Hepatic stellate cell (primary cell): ENCODE results near the gene TMEM256.
"Not testable (repeated sequence)": the region's sequence is repeated elsewhere in the genome, so short reads cannot be mapped to it uniquely, and the experiment has no call there.

ENCODE experiments used
- DNase-seq: peaks from one replicate; pipeline ENCODE4 v3.0.0; 2011; ENCODE audit warnings: low spot score

Gene TMEM256

GRCh38 chr17:7383371-7383741, 20.5 kb downstream of the TMEM256 start:
- no peak for DNase-seq

DNA sequence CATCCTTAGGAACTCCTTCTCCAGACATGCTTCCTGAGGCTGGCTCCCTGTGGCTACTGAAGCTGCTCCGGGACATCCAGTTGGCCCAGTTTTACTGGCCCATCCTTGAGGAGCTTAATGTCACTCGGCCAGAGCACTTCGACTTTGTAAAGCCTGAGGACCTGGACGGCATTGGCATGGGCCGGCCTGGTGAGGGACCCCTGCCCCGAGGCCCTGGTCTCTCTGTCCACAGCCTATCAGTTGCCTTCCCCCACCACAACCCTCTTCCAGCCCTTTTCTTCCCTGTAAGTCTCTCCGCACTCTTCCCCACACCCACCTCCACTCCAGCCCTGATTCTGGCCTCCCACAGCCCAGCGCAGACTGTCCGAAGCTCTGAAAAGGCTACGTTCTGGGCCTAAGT, 21.0 kb downstream of the TMEM256 start:
- no peak for DNase-seq

- DNase-seq, result no peak
Measured at GRCh38 chr17:7380855-7381683, 22.8 kb downstream of the TMEM256 start, which contains the start of gene TNK1. Gene TNK1 (plus strand): TSS chr17:7381089. CDS start chr17:7382927, 1,838 bp downstream.

GRCh38 chr17:7380321-7380720, 23.6 kb downstream of the TMEM256 start:
- DNase-seq, result no peak

DNA sequence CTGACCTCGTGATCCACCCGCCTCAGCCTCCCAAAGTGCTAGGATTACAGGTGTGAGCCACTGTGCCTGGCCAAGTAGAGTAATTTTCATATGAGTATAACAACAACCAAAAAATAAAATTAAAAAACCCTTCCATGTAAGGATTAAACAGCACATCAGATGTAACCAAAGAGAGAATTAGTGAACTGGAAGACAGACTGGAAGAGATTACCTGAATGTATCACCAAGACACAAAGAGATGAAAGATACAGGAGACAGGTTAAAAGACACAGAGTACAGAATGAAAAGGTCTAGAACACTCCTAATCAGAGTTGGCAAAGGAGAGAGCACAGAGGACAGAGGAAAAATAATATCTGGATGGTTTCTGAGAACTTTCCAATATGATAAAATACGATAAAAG, 24.8 kb downstream of the TMEM256 start:
- DNase-seq, result no peak

GRCh38 chr17:7374353-7374752, 29.5 kb downstream of the TMEM256 start:
- no peak for DNase-seq

- no peak for DNase-seq
Measured at GRCh38 chr17:7370853-7371252, 33.0 kb downstream of the TMEM256 start.

GRCh38 chr17:7369825-7370224, 34.1 kb downstream of the TMEM256 start:
- DNase-seq, result no peak

DNA sequence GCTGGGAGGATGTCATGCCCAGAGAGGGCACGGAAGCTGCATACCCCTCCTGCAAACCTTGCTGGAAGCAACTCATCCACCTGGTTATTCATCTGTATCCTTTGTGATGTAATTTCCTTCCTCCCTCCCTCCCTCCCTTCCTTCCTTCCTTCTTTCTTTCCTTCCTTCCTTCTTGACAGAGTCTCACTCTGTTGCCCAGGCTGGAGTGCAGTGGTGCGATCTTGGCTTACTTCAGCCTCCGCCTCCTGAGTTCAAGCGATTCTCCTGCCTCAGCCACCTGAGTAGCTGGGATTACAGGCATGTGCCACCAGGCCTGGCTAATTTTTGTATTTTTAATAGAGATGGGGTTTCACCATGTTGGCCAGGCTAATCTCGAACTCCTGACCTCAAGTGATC, 35.3 kb downstream of the TMEM256 start:
- not testable (repeated sequence) for DNase-seq

GRCh38 chr17:7367918-7368598, 35.8 kb downstream of the TMEM256 start:
- no peak for DNase-seq

- DNase-seq, result no peak
Measured at GRCh38 chr17:7367083-7367482, 36.8 kb downstream of the TMEM256 start.

DNA sequence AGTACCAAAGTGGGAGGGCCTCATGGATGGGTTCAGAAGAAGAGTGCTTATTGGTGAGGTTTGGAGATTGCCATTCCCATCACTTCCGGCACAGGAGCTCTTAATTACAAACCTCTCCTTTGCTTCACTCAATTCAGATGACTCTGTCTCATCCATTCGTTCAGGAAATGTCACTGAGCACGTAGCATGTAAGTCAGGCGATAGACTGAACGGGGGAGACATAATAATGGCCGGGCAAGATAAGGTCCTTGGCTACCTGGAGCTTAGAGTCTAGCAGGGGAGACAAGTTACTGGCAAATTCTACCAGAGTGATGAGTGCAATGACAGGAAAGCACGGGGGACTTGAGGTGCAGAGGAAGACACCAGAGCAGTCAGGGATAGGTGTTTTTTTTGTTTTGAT, 37.9 kb downstream of the TMEM256 start:
- not testable (repeated sequence) for DNase-seq

DNA sequence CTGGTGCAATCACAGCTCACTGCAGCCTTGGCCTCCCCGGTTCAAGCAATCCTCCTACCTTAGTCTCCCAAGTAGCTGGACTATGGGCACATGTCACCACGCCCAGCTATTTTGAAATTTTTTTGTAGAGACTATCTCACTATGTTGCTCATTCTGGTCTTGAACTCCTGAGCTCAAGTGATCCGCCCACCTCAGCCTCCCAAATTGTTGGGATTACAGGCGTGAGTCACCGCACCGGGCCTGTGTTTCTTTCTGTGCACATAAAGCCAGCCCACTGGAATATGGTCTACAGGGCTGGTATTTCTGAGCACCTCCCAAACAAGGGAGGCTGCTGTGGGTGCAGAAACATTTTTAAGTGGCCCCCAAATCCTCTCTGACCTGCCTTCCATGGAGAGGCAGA, 40.6 kb downstream of the TMEM256 start:
- DNase-seq, result no peak

- no peak for DNase-seq
Measured at GRCh38 chr17:7361906-7362305, 42.0 kb downstream of the TMEM256 start.

DNA sequence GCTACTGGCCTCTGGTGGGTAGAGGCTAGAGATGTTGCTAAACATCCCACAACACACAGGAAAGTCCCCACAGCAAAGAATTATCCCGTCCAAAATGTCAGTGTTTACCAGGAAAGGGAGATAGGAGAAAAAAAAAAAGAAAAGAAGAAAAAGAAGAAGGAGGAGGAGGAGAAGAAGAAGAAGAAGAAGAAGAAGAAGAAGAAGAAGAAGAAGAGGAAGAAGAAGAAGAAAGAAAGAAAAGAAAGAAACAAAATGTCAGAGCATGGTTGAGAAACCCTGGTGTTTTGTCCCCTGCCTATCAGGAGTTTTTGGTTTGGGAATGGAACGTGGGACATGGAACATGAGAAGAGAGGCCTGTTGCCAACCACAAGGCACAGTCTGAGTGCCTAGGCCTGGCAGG, 46.5 kb downstream of the TMEM256 start:
- DNase-seq, result no peak

DNA sequence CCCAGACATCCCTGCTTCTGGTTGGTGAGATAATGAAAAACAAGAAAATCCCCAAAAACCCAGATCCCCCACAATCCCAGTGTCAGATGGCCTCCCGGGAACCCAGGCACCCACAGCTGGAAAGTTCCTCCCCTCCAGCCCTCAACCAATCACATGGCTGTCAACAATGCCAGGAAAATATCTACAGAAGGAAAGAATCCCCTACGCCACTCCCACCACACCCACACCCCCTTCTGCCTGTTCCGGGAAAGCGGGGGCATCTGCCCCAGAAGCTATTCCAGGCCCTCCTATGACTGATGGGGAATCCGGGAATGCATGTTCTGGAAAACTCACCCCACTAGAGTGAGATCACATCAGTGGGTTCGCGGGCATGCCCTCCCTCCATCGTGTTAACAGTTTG, 47.1 kb downstream of the TMEM256 start:
- DNase-seq, result no peak

DNA sequence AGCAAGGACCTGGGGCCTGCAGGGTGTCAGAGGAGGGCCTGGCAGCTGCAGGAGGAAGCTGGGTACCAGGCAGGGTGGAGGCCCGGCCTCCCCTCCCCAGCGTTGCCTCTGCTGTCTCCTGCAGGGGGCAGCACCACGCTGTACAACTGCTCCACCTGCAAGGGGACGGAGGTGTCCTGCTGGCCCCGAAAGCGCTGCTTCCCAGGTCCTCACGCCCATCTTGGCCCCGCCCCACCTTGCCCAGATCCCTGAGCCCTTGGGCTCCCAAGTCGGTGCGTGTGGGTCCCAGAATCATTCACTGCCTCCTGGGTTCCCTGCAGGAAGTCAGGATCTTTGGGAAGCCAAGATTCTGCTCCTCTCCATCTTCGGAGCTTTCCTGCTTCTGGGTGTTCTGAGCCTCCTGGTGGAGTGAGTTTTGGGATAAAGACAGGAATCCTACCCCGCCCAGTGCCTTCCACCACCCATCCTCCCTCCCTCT, 47.8 kb downstream of the TMEM256 start:
- DNase-seq, result peak; percentile 74

DNA sequence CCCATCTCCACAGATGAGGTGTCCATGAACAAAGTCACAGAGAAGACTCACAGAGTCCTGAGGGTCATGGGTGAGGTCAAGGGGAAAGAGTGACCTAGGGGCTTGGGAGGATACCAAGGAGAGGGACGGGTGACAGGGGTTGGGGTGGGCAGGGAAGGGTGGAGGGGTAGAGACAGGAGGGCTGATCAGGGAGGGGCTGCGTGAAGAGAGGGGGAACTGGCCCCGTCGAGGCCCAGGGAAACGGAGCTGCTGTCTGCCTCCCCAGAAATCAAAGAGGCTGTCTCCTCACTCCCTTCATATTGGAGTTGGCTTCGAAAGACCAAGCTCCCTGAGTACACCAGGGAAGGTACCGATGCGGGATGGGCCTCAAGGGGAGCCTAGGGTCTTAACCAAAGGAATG, 48.3 kb downstream of the TMEM256 start:
- DNase-seq, result no peak

DNA sequence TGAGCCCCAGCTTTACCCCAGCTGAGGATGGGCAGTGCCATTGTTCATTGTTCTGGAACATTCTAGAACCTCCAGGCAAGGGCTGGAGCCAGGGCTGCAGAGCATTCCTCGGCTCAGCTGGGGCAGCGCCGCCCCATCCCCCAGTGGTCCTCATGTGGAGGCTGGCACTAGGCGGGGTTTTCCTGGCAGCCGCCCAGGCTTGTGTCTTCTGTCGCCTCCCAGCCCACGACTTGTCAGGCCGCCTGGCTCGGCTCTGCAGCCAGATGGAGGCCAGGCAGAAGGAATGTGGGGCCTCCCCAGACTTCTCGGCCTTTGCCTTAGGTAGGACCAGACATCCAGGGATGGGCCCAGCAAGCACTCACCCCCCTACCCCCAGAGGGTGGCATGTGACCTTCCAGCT, 48.8 kb downstream of the TMEM256 start, which contains the start of gene TMEM95:
Gene TMEM95, plus strand, starts transcription at position 104 of the 400 bp plus-strand sequence. Its CDS starts 49 bp downstream, at position 153.
- DNase-seq, result no peak

DNA sequence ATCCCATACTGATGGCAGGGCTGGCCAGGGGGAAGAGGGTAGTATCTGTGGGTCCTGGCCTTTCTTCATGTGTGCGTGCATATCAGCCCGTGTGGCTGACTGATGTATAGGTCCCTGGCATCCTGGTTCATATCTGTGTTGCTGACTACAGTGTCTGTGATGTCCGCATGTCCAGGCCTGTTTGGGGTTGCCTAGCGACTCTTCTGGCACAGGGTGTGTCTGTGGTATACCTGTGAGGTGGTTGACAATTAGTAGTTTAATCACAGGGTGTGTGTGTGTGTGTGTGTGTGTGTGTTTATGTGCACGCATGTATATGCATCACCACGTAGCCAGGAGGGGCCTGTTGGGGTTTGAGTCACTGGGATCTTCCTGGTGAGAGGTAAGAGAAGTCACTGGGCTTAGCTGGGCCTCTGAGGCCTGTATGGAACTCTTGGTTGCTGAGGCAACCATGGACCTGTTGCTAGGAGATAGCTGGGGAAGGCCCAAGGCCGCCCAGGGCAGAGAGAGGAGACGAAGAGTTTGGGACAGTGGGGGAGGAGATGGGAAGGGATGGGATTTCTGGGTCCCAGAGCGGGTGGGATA, 49.5 kb downstream of the TMEM256 start:
- DNase-seq, result no peak
